Transverse colon (tissue), 4 donors: Measurements from ENCODE around the gene TTC23. TPM values are rescaled to one million over a fixed set of nuclear protein-coding genes. Genes with fewer than 3 reads are reported as not detected.

Source experiments
- DNase-seq: peaks from one replicate; pipeline ENCODE4 v3.0.0-alpha.2; 2019
- H3K27ac ChIP-seq, 4 donors: fragments of 200-600 bp; sonication (generic); 2 replicates each; pipeline ENCODE4 v1.5.1; 2016 to 2018; ENCODE audit warnings: inconsistent platforms in 4 of 4
- H3K27me3 ChIP-seq: fragments of 200-600 bp; sonication (generic); 2 replicates; pipeline ENCODE4 v1.5.1; 2017; ENCODE audit warnings: inconsistent platforms
- H3K36me3 ChIP-seq, 4 donors: fragments of 200-600 bp; sonication (generic); 2 replicates each; pipeline ENCODE4 v1.5.1; 2017 to 2019; ENCODE audit warnings: inconsistent platforms in 4 of 4
- H3K4me1 ChIP-seq, 4 donors: fragments of 200-600 bp; sonication (generic); 2 replicates each; pipeline ENCODE4 v1.5.1; 2017 to 2020; ENCODE audit warnings: inconsistent platforms in 4 of 4
- H3K4me3 ChIP-seq, 4 donors: fragments of 200-600 bp; sonication (generic); 1 replicate in 1 of 4; 2 replicates in 3 of 4; pipeline versions ENCODE4 v1.5.1 to v1.6.1; 2017 to 2019; ENCODE audit warnings: inconsistent platforms in 4 of 4
- H3K9me3 ChIP-seq, 2 donors: fragments of 200-600 bp; sonication (generic); 2 replicates each; pipeline ENCODE4 v1.5.1; 2017 to 2019; ENCODE audit warnings: inconsistent platforms in 2 of 2
- EP300 ChIP-seq: sonication (generic); formaldehyde crosslinking; IDR thresholded peaks from one replicate; pipeline ENCODE4 v1.6.1; 2017; ENCODE audit warnings: antibody characterized with exemption, low read depth
- POLR2A ChIP-seq: fragments of 450-650 bp; IDR thresholded peaks from one replicate; pipeline ENCODE4 v1.6.1; 2016; ENCODE audit warnings: antibody characterized with exemption, mild to moderate bottlenecking, moderate library complexity
- POLR2AphosphoS5 ChIP-seq, 3 donors: sonication (generic); formaldehyde crosslinking; IDR thresholded peaks; one replicate each; pipeline ENCODE4 v1.6.1; 2016; ENCODE audit warnings: antibody characterized with exemption in 3 of 3
- WGBS, 2 donors: methylation state at CpG; one replicate each; pipeline ENCODE4 v1.1.5; 2018; ENCODE audit warnings: low coverage in 1 of 2; 5-methylcytosine and 5-hydroxymethylcytosine counted together
- in situ Hi-C, 4 donors: fragments of 200-750 bp; cut with MboI; loops; one replicate each; pipeline versions ENCODE4 v1.15.0 to v1.15.1; 2017; ENCODE audit warnings: low sequenced_read_pairs in 3 of 4, low pct_ligation_motif_present in 1 of 4, low pct_unique_long_range_greater_than_20kb in 1 of 4
- intact Hi-C: fragments of 100-400 bp; cut with DNase I; formaldehyde crosslinking; loops from one replicate; pipeline ENCODE4 v1.15.1; 2023; ENCODE audit warnings: low total_unique reads
- total RNA-seq, 4 donors: library from RNA; depleted of rRNA; stranded (reverse); fragments of >200 nt; gene quantifications; one replicate each; pipeline ENCODE4 v1.1.0, GENCODE V29; 2016
- TF ChIP-seq, protein P1 (sequence below), 5 experiments: fragments of 200-600 bp in 3 of 5; fragments of 450-650 bp in 2 of 5; sonication (generic) in 3 of 5; IDR thresholded peaks; 1 replicate in 2 of 5; 2 replicates in 3 of 5; pipeline ENCODE4 v1.5.1; 2016 to 2017; ENCODE audit warnings: antibody characterized with exemption in 5 of 5, inconsistent platforms in 3 of 5, mild to moderate bottlenecking in 2 of 5, moderate library complexity in 1 of 5

Gene TTC23
- total RNA-seq, 4 donors from 2014 or later = 7.8 to 23.5 (median 12.5) TPM

DNA sequence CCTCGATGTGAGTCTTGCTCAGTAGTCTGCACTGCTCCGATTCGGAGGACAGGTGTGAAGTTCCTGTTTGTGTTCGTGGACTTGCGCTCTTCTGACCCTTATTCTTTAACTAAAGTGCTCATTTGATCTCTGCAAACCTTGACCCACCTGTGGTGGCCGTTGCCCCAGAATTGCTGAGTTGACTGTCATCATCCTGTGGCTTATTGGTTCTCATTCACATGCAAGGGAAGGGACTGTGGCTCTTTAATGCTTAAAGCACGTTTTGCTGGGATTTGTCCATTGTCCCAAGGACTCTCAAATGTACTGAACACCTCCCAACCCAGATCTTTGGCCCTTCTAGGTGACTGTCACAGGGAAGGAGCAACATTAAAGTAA, 131.1 kb downstream of the TTC23 start:
- Histone ChIP-seq H3K4me1 (peaks cover 6 to 29% (median 15%) of the 10 kb centered on the region in 4 donors), H3K27ac (peak overlapping the region; percentile 47 to 92 (median 90)), H3K4me3 (no peak overlapping the region)

DNA sequence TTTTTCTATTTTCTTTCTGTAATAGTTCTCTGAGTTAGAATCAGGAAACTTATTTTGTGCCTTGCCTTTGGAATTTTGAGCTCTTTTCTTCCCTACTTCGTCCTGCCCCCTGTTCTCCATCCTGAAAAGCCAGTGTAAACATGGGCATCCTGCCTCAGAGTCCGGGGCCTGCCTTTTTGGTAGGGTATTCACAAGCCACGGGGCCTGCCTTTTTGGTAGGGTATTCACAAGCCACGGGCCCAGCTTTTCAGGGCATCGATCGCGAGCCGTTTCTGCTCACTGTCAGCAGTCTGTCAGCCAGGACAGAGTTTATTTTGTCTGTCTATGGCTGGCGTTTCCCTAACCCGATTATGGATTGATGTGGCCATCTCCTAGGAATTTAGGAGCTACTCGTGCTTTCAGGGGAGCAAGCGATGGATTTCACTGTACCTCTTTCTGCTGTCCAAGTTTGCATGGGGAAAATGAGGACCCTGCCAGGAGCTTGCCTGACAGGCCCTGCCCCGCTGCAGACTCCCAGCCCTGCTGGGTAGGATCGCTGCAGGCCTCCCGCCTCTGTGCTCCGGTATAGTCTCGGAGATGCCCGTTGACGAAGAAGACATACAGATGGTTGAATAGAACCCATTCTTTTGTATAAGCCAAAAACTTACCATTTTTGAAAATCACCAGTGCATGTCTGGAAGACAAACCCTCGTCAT, 131.7 kb downstream of the TTC23 start:
- Histone ChIP-seq H3K9me3 (no peaks in the 10 kb centered on the region), H3K4me1 (peaks cover under 1 to 29% (median 9%) of the 10 kb centered on the region in 4 donors), H3K4me3 (no peak overlapping the region), H3K27me3 (no peaks in the 10 kb centered on the region), H3K36me3 (no peaks in the 10 kb centered on the region), H3K27ac (peak overlapping the region; percentile 46 to 92 (median 90))
- TF ChIP-seq POLR2AphosphoS5 (IDR thresholded peaks at IDR 0.05) = no peak
- TF ChIP-seq POLR2A = no peak
- TF ChIP-seq EP300 = no peak
- TF ChIP-seq, protein P1, sequence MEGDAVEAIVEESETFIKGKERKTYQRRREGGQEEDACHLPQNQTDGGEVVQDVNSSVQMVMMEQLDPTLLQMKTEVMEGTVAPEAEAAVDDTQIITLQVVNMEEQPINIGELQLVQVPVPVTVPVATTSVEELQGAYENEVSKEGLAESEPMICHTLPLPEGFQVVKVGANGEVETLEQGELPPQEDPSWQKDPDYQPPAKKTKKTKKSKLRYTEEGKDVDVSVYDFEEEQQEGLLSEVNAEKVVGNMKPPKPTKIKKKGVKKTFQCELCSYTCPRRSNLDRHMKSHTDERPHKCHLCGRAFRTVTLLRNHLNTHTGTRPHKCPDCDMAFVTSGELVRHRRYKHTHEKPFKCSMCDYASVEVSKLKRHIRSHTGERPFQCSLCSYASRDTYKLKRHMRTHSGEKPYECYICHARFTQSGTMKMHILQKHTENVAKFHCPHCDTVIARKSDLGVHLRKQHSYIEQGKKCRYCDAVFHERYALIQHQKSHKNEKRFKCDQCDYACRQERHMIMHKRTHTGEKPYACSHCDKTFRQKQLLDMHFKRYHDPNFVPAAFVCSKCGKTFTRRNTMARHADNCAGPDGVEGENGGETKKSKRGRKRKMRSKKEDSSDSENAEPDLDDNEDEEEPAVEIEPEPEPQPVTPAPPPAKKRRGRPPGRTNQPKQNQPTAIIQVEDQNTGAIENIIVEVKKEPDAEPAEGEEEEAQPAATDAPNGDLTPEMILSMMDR (IDR thresholded peaks at IDR 0.05) = no peak
- 71 to 76% methylated on average over 1 to 20 of the region's 20 CpGs for WGBS, 2 donors
- in situ Hi-C loops = no loop called here
- DNase-seq = no peak
- intact Hi-C loops = no loop called here

More for the DNA sequence above, 131.1 kb downstream of the TTC23 start:
- WGBS, 2 donors = 71 to 75% methylated on average over 5 to 7 of the region's 7 CpGs
- no peaks in the 10 kb centered on the region for H3K27me3 ChIP-seq
- H3K36me3 ChIP-seq = no peaks in the 10 kb centered on the region
- intact Hi-C loops = no loop called here
- TF ChIP-seq, protein P1 (IDR thresholded peaks at IDR 0.05) = no peak
- peak in 1 of 3 donors; percentile 8 for TF ChIP-seq POLR2AphosphoS5 (IDR thresholded peaks at IDR 0.05)
- no peak for DNase-seq
- in situ Hi-C loops = no loop called here
- no peaks in the 10 kb centered on the region for H3K9me3 ChIP-seq

DNA sequence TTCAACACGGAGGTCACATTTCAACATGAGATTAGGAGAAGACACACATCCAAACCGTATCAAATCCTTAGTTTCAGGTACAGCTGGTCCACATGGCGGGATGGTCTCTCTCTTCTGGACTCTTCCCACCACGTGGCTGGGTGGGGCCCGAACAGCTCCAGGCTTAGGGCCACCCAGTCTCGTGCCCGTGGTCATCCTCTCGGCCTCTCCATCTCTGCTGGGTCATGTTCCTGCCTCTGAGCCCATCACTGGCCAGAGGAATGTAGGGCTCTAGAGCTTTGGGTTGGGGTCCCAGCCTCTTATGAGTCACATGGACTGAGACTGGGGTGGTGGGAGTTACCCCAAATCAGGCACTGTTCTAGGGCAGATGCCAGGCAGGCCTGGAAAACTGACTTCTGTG, 132.3 kb downstream of the TTC23 start:
- WGBS, 2 donors = 83% methylated on average over 8 of the region's 8 CpGs; no CpG with 5 or more reads in 1 of the 2 donors
- Histone ChIP-seq H3K27me3 (no peaks in the 10 kb centered on the region), H3K27ac (peak overlapping the region; percentile 46 to 92 (median 90)), H3K9me3 (no peaks in the 10 kb centered on the region), H3K4me3 (no peak overlapping the region), H3K36me3 (no peaks in the 10 kb centered on the region), H3K4me1 (peaks cover 0 to 29% (median 8%) of the 10 kb centered on the region in 4 donors)
- no peak for TF ChIP-seq EP300
- TF ChIP-seq POLR2AphosphoS5 (IDR thresholded peaks at IDR 0.05) = no peak
- TF ChIP-seq, protein P1 (IDR thresholded peaks at IDR 0.05) = no peak
- TF ChIP-seq POLR2A = no peak
- in situ Hi-C loops = no loop called here
- no peak for DNase-seq
- intact Hi-C loops = no loop called here

DNA sequence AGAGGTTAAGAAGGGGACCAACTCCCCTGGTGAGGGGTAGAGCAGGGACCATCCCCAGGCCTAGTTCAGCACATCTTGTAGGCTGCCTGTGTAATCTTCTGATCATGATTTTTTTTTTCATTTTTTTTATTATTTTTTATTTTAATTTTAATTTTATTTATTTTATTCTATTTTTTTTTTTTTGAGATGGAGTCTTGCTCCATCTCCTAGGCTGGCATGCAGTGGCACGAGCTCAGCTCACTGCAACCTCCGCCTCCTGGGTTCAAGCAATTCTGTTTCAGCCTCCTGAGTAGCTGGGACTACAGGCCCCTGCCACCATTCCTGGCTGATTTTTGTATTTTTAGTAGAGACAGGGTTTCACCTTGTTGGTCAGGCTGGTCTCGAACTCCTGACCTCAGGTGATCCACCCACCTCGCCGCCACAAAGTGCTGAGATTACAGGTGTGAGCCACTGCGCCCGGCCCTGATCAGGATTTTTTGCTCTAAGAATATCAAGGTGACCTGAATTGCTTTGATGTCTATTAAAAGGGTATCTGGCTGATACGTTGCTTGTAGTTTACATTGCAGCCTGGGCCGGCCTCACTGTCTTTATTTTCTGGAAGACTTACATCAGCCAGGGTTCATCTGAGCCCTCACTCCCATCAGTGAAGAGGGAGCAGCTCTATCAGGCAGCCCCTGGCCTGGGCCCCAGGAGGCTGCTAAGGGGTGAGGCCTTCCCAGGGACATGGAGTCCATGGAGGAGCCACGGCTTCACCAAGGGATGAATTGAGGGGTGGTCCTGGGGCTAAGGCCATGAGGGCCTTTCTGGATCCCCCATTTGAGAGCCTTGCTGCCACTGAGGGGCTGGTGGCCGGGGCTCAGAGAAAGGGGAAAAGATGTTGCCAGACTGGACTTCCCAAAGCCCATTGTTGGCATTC, 133.8 kb downstream of the TTC23 start:
- Histone ChIP-seq H3K36me3 (no peaks in the 10 kb centered on the region), H3K27me3 (no peaks in the 10 kb centered on the region), H3K4me3 (no peak overlapping the region), H3K9me3 (no peaks in the 10 kb centered on the region), H3K27ac (peak overlapping the region; percentile 56 to 92 (median 90)), H3K4me1 (peaks cover 0 to 38% (median 7%) of the 10 kb centered on the region in 4 donors)
- whole genome bisulfite sequencing, 2 donors = 90 to 92% methylated on average over 2 to 11 of the region's 11 CpGs
- no peak for DNase-seq
- in situ Hi-C loops = no loop called here
- TF ChIP-seq POLR2AphosphoS5 (IDR thresholded peaks at IDR 0.05) (no peak), EP300 (no peak), POLR2A (no peak)
- TF ChIP-seq, protein P1 (IDR thresholded peaks at IDR 0.05) = no peak
- intact Hi-C loops = no loop called here
